Glomerular visceral epithelial cell (primary cell): ENCODE measurements around the gene HOXC13.

Source experiments
- DNase-seq: peaks from one replicate; pipeline ENCODE4 v3.0.0-alpha.2; 2016; ENCODE audit errors: extremely low spot score

The HOXC13 gene, protein sequence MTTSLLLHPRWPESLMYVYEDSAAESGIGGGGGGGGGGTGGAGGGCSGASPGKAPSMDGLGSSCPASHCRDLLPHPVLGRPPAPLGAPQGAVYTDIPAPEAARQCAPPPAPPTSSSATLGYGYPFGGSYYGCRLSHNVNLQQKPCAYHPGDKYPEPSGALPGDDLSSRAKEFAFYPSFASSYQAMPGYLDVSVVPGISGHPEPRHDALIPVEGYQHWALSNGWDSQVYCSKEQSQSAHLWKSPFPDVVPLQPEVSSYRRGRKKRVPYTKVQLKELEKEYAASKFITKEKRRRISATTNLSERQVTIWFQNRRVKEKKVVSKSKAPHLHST

DNA sequence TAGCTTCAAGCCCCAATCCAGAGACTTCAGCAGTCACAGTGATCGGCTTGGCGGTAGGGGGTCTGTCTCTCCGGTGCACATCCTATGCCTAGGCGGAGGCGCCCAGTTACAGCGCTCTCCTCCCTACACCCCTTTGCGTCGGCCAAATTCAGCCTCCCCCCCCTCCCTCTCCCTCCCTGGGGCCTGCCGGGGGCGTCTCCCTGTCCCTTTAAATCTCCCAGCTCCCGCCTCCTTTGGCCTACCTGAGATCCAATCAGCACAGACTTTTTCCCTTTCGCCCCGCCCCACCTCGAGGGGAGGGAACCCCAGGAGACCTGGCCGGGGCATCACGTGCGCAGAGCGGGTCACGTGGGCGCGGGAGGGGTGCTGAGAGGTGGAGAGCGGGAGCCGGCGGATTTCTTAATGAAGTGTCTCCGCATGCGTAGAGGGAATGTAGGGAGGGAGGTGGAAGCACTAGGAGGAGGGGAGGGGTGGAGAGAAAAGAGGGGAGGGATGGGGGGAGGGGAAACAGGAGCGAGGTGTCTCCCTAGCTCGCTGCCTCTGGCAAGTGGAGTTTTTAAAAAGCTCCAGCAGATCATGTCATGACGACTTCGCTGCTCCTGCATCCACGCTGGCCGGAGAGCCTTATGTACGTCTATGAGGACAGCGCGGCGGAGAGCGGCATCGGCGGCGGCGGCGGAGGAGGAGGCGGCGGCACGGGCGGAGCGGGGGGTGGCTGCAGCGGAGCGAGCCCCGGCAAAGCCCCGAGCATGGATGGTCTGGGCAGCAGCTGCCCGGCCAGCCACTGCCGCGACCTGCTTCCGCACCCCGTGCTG, at the start of gene HOXC13:
Gene HOXC13 (plus strand): TSS at position 506 of the 815 bp plus-strand sequence. CDS start 76 bp downstream, at position 582.
- DNase-seq = peak; percentile 85

DNA sequence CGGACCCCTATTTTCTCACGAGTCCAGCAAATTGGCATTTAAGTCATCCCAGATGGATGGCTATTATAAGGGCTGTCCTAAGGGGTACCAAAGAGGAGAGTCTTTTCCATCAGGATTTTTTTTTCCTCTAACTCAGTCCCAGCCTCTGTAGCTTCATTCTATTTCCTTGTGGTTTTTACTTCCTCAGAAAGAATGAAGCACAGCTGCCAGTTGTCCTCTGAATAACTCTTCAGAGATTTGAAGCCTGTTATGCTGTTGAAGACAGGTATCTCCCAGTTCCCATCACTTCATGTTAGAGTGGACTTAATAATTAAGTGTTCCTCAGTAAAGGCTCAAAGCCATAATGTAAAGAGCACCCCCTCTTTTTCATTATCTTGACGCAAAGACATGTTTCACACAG, 48.5 kb upstream of the HOXC13 start:
- DNase-seq = no peak

DNA sequence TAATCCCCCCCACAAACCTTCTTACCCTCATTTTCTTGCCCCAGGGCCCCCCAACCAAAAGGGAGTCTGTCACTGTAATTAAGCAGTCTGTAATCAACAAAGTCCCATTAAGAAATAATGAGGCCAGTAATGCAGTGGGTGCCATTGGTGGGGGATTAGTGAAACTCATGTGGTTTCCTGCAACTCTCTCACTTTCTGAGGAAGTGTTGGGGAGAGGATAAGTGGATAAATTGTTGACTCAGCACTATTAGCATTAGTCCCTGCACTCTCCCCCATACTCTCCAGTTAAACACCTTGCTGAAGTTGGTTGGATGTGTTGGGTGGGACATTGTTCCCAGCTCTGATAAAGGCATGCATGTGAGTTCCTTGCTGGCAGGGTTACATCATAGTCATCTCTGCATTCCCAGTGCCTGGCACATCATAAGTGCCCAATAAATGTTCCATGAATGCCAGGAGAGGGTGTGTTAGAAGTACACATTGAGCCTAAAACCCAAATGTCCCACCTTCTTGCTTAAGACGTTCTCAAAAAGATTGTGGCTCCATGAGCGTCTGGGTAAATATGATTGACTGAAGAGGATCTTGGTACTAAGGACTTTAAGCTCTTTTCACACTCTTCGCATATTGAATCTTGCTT, 45.8 kb upstream of the HOXC13 start:
- DNase-seq = no peak

DNA sequence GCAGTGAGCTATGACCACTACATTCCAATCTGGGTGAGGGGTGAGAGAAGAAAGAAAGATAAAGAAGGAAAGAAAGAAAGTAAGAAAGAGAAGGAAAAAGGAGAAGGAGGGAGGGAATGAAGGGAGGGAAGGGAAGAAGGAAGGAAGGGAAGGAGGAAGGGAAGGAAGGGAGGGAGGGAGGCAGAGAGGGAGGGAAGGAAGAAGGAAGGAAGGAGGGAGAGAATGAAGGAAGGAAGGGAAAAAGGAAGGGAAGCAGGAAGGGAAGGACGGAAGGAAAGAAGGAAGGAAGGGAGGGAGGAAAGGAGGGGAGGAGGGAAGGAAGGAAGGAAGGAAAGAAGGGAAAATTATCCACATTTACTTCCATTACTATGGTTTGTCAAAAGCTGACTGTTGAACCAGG, 39.4 kb upstream of the HOXC13 start:
- no peak for DNase-seq

DNA sequence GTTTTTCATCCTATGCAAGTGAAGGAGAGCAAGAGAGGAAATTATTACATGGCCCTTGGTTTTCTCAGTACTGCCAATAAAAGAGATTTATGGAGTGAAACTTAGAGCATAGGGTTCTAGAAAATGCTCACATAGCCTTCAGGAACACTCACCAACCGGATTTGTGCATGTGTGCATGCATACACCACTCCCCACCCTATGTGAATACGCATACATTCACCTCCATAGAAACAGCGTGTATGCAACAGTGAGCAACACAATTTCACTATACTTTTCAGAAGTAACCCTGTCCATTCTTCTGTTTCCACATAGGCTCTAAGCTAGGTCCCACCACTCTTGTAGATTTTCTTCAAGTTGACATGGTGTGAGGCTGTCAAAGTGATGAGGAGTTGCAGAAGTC, 31.5 kb upstream of the HOXC13 start:
- no peak for DNase-seq

DNA sequence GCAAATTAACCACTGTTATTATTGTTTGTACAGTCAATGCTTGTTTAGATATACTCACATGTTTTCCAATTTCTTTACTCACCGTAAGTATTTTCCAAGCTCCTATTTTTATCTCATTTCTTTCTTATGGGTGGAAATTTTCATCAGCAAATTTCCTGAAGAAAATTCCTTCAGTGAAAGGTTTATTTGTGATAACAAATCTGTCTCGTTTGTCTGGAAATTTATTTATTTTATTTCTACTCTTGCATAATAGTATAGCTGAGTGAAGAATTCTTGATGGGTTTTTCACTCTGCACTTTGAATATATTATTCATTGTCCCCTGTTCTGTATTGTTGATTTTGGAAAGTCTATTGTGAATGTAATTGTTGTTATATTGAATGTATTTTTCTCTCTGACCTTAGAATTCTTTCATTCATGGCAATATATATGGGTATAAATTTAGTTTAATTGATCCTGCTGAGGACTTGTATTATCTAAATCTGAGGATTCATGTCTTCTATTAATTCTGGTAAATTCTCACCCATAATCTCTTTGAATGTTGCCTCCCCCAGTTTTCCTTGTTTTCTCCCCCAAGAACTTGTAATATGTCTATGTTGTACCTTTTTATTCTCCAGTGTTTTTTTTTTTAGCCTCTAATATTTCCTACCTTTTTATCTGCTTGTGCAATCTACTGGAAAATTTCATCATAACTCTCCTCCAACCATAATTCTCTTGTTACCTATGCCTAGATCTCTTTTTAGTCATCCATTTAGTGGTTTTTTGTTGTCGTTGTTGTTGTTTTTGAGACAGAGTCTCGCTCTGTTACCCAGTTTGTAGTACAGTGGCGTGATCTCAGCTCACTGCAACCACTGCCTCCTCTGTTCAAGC, 21.6 kb upstream of the HOXC13 start:
- DNase-seq = no peak

DNA sequence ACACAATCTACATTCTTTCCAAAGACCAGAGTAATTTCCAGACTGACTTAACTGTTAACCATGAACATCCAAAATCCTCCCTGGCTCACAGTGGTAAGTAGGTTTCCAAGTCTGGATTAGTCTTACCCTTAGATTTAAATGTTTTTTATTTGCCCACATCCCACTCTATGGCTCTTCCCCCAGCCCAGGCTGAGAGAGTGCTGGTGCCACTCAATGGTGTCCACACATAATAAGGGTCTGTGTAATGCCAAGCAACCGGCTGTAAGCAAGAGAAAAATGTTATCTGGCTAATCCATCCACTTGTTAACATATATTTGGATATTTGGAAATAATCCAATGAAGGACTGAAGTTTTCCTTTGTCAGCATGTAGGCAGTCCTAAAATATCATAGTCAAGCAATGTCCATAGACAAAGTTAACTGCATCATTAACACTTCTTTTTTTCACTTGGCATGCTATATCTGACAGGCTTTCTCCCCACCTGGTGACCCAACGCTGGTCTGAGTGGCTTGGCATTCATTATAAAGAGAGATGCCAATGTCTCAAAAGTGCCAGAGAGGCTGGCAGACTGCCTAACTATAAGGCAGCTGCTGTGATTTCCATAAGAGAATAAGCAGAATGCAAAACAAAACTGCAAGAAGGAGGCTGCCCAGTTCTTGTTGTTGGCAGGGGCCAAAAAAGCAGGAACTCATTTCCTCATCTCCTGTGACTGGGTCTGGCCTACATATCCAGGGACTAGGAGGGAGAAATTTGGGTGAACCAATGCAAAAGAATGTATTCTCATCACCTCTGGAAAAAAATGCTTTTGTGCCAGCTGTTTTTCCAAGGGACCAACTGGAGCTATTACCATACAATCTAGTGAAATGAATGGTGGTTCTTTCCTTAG, 13.9 kb upstream of the HOXC13 start:
- no peak for DNase-seq

DNA sequence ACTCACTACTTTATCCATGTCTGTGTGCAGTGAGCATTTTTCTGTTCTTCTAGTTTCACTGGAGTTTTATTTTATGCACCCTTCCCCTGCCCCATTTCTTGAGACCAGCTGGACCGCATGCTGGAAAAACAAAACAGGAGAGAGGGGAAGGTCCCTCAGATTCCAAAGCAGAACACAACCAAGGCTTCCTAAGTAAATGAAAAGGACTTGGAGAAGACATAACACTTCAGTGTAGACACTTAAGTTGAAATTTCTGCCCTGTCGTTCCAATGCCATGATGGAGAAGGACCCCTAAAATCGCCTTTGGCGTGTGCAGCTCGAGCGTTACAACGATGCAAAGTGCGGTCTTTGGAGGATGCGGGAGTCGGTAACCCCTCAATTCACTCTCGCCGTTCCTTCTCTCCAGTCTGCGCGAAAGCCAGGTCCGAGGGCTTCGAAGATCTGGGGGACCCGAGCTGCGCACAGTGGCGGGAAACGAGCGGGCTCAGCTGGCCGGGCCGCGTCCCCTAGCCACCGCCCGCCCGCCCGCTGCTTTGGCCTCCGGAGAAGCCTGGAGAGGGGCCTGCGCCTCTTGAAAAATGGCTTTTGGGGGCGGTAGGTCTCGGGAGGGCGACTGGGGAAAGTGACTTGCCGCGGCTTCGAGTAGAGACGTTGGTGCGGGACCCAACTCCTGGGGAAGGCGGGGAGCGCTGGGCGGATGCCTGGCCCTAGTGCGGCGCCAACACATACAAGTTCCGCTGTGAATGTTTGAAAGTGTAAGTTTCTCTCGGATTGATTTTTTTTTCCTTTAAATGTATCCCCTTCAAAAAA, 11.2 kb upstream of the HOXC13 start:
- no peak for DNase-seq

DNA sequence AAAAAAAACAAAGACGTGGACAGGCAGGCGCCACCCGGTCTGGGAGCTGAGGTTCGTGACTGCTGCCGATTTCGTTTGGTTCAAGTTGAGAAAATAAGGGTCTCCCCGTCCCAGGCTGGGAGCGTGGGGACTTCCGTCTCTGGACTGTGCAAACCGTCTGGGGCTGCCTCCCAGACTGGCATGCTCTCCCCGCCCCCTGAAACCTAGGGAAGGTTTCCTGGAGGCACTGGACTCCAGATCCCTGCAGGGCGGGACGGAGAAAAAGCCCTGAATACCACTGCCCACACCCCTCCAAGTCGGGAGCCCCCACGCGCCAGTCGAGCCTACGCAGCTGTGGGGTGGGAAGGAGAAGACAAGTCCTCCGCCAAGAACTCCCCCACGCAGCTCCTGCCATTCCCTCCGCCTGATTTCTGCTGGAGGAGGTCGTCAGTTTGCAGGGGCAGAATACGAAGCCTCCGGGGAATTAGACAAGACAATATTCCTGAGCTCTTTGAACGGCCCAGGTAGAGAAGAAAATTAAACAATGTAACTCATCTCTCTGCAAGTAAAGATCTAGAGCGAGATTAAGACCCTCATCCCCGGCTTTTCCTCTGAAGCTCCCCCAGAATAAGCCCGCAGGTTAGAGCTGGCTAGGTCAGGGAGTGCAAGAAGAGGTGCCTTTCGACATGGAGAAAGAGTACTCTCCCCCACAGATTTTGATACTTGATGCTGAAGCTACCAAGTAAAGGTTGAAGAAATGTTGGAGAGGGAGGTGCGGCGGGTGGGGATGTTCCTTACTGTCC, 10.4 kb upstream of the HOXC13 start:
- DNase-seq = no peak

DNA sequence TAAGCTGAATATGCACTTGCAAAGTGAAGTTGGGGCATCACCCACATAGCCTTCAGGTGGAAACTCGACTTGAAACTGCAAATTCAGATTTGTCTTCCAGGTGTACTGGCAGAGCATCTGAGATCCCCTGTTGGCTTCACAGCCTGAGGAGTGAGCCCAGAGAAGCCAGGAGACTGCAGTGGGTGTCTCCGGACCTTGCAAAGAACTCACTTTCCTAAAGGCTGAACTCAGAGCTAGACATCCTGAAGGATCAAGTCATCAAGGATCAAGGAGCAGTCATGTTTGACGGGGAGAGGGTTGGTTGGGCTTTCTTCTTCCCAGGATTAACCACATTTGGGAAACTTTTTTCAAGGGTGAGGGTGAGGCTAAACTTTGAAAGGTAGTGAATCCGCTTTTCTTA, 9.1 kb upstream of the HOXC13 start:
- DNase-seq = no peak

DNA sequence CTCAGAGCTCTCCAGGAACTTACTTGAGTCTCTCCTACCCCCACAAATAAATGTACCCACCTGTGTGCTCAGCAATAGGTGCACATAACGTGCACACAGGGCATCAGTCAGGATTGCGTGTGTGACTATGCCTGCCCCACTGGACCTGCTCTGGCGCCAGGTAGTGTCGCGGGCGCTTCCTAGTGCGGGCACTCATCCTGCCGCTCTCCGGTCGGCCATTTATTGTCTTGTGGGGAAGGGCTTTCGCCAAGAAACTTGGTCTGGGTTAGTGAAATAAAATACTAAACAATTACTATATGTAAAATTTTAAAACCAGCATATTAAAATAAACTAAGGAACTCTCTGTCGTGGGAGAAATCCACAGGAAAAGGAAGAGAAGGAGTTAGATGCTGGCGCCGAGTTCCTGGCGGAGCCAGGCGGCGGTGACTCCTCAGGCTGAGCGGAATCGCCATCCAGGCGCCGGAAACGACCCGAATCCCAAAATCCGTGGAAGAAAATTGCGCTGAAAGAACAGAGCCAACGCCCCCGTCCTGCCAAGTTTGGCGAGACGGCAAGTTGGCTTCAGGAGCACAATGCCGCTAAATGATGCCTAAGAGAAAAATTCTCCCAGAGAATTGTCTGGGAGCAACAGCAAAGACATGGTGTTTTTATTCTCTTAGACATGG, 7.9 kb upstream of the HOXC13 start:
- no peak for DNase-seq

DNA sequence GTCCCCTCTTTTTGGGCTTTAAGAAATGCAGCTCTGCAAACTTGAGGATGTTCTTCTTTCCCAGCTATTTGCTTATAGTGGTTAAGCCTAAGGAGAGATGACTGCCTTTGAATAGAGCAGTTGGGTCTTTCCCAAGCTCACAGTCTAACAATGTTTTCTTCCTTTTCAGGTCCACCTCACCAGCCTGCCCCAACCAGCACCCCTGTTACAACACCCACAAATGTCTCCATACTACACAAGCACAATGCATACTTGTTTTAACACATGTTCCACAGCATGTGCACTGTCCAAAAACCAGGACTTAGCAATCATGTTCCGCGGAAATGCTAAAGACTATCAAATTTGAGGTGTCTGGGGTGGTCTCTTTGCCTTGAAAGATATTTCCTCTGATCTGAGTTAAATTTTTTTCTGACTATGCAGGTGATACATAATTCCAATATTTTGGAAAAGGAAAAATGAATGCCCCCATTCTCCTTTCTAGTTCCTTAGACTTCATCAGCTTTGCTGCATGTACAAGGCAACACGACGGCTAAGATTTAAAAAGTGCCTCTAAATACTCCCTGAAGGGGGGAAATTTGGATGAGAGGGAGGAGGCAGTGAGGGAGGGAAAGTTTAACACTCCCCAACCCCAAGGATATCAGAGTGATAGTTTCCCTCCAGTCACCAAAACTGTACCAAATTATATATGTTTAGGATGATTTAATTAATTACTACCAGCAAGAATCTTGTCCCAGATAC, 6.6 kb upstream of the HOXC13 start:
- no peak for DNase-seq

DNA sequence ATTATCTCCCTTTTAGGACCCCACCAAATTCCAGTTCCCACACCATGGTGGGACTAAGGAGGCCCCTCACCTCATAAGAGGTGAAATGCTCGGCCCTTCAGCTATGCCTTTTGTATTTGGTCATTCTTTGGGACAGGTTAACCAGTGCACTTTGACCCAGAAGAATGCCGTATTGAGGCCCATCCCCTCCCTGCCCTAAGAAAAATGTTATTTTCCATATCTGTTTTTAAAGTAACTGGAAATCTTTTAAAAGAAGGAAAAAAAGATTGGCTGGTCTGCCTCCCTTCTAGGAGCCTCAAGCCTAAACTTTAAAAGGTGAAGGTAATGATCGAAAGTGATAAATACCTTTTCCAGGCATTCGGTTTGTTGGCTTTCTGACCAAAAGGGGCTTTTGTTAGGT, 5.7 kb upstream of the HOXC13 start:
- no peak for DNase-seq

DNA sequence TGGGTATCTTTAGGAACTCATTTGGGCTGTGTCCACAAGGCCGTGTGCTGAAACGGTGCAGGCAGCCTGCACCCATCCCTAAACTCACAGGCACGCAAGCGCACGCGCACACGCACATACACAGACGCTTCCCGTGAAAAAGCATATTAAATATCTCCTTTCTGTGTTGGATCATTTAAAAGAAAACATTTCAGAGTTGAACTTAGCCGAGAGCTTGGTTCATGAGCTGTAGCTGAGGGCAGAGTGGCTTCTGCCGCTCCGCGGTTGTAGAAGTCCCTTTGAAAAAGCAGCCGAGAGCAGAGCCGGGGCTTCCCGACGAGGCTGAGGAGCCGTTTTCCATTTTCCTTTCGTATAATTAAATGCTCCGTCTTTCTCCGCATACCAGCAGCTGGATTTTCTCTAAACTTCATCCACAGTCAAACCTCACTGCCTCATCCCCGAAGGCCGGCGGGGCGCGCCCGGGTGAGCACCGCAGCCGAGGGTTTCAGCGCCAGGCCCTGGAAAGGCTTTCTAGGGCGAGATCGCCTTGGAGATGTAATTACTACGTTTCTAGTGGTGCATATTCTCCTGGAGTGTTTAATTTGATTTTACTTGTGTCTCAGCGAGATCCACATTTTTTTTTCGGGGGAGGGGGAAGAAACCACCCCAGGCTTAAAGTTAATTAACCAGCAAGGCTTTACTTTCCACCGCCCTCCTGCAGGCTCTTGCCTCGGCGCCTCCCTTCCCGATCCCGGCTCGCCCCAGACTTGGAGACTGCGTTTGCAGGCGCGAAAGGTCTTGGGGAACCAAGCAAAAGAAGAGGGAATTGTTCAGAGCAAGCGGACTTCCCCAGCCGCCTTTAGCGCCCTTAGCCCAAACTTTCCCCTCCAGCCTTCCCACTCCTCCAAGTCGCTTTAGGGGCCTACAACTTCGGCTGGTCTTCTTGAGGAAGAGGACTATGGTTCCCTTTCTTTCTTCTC, 3.0 kb upstream of the HOXC13 start:
- DNase-seq = no peak

DNA sequence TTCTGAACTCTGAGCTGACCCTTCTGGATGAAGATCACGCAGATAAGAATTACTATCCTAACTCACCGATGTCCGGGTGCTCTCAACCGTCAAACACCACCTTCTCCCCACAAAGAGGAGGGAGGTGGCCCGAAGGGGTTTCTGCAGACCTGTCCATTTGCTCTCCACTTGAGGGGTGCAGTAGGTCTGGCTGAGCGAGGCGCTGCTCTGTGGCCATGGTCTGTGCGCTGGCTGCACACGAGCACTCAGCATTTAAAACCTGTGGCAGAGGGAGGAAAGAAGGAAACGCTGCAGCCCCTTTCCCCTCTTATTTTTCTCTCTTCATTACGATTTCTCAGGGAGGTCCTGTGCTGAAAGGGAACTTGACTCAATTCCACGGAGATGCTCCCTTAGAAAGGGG, 1.5 kb upstream of the HOXC13 start:
- no peak for DNase-seq

DNA sequence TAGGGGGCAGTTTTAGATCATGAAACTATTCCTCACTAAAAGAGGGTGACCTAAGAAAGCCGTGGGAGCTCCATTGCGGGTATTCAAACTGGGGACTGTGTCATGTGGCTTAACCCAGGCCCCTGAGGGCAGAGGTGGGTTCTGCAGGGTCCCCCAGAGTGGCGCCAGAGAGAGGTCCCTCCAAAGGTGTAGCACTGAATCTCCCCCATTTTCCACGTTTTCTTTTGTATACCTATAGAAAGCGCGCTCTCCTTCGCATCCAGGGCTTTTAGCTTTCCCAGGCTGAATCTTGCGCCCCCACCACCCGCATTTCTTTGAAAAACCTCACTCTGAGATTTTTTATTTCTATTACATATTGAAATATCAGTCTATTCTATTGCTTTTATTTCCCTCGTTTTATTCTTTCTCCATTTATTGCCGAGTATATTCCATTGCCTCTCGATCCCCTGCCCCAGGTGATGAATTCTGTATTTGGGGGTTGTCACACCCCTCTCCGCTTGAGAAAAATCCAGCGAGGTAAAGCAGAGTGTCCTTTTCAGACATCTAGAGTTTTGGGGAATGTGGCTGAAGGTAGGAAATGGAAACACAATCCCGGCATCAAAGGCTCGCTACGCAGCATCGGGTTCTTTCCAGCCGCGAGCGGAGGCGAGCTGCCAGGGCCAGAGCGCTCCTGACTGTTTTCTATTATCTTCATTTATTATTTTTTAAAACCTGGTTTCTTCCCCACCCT, 870 bp upstream of the HOXC13 start:
- no peak for DNase-seq
